Neuronal stem cell (in vitro differentiated cells): ENCODE data around the gene NOTO.

ENCODE experiments used
- DNase-seq: peaks from one replicate; pipeline ENCODE4 v3.0.0-alpha.2; 2013; ENCODE audit warnings: low spot score
- H2AFZ ChIP-seq: one replicate; pipeline ENCODE4 v1.6.1; 2013; ENCODE audit warnings: mild to moderate bottlenecking, low read length, inconsistent platforms
- H2AK5ac ChIP-seq: 2 replicates; pipeline ENCODE4 v1.6.1; 2013; ENCODE audit warnings: low read depth, mild to moderate bottlenecking, inconsistent platforms, low read length, moderate library complexity, mixed read lengths
- H2BK120ac ChIP-seq: 2 replicates; pipeline ENCODE4 v1.6.1; 2013; ENCODE audit warnings: low read depth, mild to moderate bottlenecking, inconsistent platforms, low read length, moderate library complexity, mixed read lengths
- H2BK12ac ChIP-seq: one replicate; pipeline ENCODE4 v1.6.1; 2013; ENCODE audit warnings: low read length, inconsistent platforms
- H2BK15ac ChIP-seq: 2 replicates; pipeline ENCODE4 v1.6.1; 2013; ENCODE audit warnings: mild to moderate bottlenecking, low read length, inconsistent platforms, mixed read lengths
- H2BK5ac ChIP-seq: one replicate; pipeline ENCODE4 v1.6.1; 2013; ENCODE audit warnings: inconsistent platforms, mild to moderate bottlenecking, low read length, moderate library complexity
- H3K14ac ChIP-seq: one replicate; pipeline ENCODE4 v1.6.1; 2013; ENCODE audit warnings: low read length, inconsistent platforms
- H3K18ac ChIP-seq: 2 replicates; pipeline ENCODE4 v1.6.1; 2013; ENCODE audit warnings: low read length, inconsistent platforms
- H3K23ac ChIP-seq: 2 replicates; pipeline ENCODE4 v1.6.1; 2013; ENCODE audit warnings: low read depth, mild to moderate bottlenecking, mixed read lengths, low read length, inconsistent platforms; ENCODE audit not compliant: poor library complexity
- H3K27ac ChIP-seq: replicated peaks from 3 replicates; pipeline ENCODE4 v1.5.1; 2013; ENCODE audit warnings: low read length, inconsistent platforms
- H3K27me3 ChIP-seq, 3 experiments: 2 replicates each; pipeline ENCODE4 v1.6.1; 2013; ENCODE audit warnings: low read length in 3 of 3, mild to moderate bottlenecking in 2 of 3, inconsistent platforms in 1 of 3, low read depth in 1 of 3, mixed read lengths in 1 of 3, moderate library complexity in 1 of 3; ENCODE audit not compliant: control insufficient read depth in 3 of 3, insufficient read depth in 3 of 3
- H3K36me3 ChIP-seq, 2 donors: replicated peaks in 1 of 2; 2 replicates each; pipeline ENCODE4 v1.6.1; 2013; ENCODE audit warnings: low read length in 2 of 2; ENCODE audit not compliant: control insufficient read depth in 2 of 2, insufficient read depth in 2 of 2
- H3K4ac ChIP-seq: 2 replicates; pipeline ENCODE4 v1.6.1; 2013; ENCODE audit warnings: inconsistent platforms, mild to moderate bottlenecking, low read length, moderate library complexity
- H3K4me1 ChIP-seq, 2 donors: 1 replicate in 1 of 2; 2 replicates in 1 of 2; pipeline ENCODE4 v1.6.1; 2013; ENCODE audit warnings: low read length in 2 of 2, low read depth in 1 of 2; ENCODE audit not compliant: control insufficient read depth in 2 of 2, insufficient read depth in 1 of 2
- H3K4me2 ChIP-seq: one replicate; pipeline ENCODE4 v1.6.1; 2013; ENCODE audit warnings: mild to moderate bottlenecking, low read length, inconsistent platforms; ENCODE audit not compliant: insufficient read depth, poor library complexity, severe bottlenecking
- H3K4me3 ChIP-seq, 2 donors: 2 replicates each; pipeline ENCODE4 v1.5.1; 2013; ENCODE audit warnings: low read length in 2 of 2, mild to moderate bottlenecking in 2 of 2, inconsistent platforms in 1 of 2, moderate library complexity in 1 of 2
- H3K79me1 ChIP-seq: one replicate; pipeline ENCODE4 v1.6.1; 2013; ENCODE audit warnings: low read depth, mild to moderate bottlenecking, inconsistent platforms, low read length, moderate library complexity
- H3K9ac ChIP-seq: one replicate; pipeline ENCODE4 v1.6.1; 2013; ENCODE audit warnings: mild to moderate bottlenecking, low read depth, low read length, inconsistent platforms; ENCODE audit not compliant: poor library complexity
- H3K9me3 ChIP-seq, 2 donors: replicated peaks in 1 of 2; 2 replicates each; pipeline versions ENCODE3 to v1.6.1; 2013; ENCODE audit warnings: low read length in 2 of 2, mild to moderate bottlenecking in 2 of 2, inconsistent platforms in 1 of 2, low read depth in 1 of 2, mixed read lengths in 1 of 2, moderate library complexity in 1 of 2; ENCODE audit not compliant: control insufficient read depth in 2 of 2, insufficient read depth in 1 of 2
- H4K8ac ChIP-seq: one replicate; pipeline ENCODE4 v1.6.1; 2013; ENCODE audit warnings: low read depth, mild to moderate bottlenecking, inconsistent platforms, low read length, moderate library complexity
- H4K91ac ChIP-seq: one replicate; pipeline ENCODE4 v1.6.1; 2013; ENCODE audit warnings: low read length, low read depth, mild to moderate bottlenecking, inconsistent platforms; ENCODE audit not compliant: poor library complexity
- WGBS, 2 donors: extraction: QIAGEN DNeasy Blood & Tissue Kit; methylation state at CpG; one replicate each; pipeline ENCODE4 v1.1.7; 2013; ENCODE audit warnings: missing lambda C conversion rate in 2 of 2, mixed read lengths in 1 of 2; ENCODE audit not compliant: insufficient read length in 2 of 2, insufficient replicate concordance in 1 of 2; ENCODE audit errors: extremely low coverage in 2 of 2; 5-methylcytosine and 5-hydroxymethylcytosine counted together

NOTO gene

DNA sequence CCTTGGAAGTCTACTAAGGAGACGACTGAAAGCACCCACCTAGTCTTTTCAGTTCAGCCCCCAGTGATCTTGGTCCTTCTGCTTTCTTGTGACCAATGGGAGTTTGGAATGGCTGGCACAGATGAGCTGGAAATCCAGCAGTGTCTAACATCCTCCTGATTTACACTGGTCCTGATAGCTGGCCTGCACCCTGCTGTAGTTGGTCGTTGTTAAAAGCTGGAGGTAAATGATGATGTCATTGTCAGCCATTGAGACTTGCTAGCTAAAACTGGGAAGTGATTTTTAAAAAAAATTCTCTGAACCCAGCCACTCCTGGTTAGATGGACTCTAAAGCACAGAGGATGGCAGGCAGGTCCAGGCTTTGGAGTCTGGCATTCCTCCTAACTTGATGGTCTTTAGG, 51.0 kb downstream of the NOTO start:
- Histone ChIP-seq H3K4ac (no peak overlapping the region), H3K9ac (no peak overlapping the region), H3K4me2 (no peak overlapping the region), H3K27me3 (no peaks in the 10 kb centered on the region), H2BK12ac (no peak overlapping the region), H4K8ac (no peak overlapping the region), H2BK15ac (no peak overlapping the region), H3K4me3 (no peak overlapping the region), H2AK5ac (no peak overlapping the region), H3K9me3 (no peaks in the 10 kb centered on the region), H3K79me1 (no peaks in the 10 kb centered on the region), H3K18ac (no peak overlapping the region), H3K23ac (no peak overlapping the region), H2BK5ac (no peak overlapping the region), H3K27ac (no peak overlapping the region), H2AFZ (no peak overlapping the region), H3K14ac (no peak overlapping the region), H3K4me1 (peaks cover 0 to 2% of the 10 kb centered on the region in 2 donors), H2BK120ac (no peak overlapping the region), H3K36me3 (peaks cover 44 to 78% of the 10 kb centered on the region in 2 donors), H4K91ac (no peak overlapping the region)
- WGBS, 2 donors: no CpG with 5 or more reads among the region's 2 CpGs
- no peak for DNase-seq

DNA sequence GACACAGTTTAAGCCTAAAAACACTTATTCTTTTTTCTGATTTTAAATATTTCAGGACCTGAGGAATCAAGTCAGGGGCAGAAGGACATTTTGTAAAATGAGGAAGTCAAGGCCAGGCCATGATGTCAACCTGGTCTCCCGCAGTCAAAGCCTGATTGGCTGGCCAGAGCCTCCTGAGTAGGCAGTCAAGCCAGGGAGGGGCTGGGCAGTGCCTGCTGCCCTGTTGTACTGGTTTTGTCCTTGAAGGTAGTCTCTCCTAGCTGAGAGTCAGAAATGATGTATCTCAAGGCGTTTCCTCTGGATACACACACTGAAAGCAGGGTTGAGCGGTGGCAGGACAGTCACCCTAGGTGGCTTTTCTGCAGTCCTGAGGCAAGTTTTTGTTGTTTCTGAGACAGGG, 51.5 kb downstream of the NOTO start:
- no peak for DNase-seq
- no peaks in the 10 kb centered on the region for H3K9me3 ChIP-seq
- no peak overlapping the region for H2AK5ac ChIP-seq
- H3K79me1 ChIP-seq: no peaks in the 10 kb centered on the region
- H2BK15ac ChIP-seq: no peak overlapping the region
- H3K4me3 ChIP-seq: no peak overlapping the region
- no peak overlapping the region for H4K91ac ChIP-seq
- H3K23ac ChIP-seq: no peak overlapping the region
- H3K18ac ChIP-seq: no peak overlapping the region
- peaks cover 0 to 2% of the 10 kb centered on the region in 2 donors for H3K4me1 ChIP-seq
- peaks cover 42 to 77% of the 10 kb centered on the region in 2 donors for H3K36me3 ChIP-seq
- no peak overlapping the region for H2BK5ac ChIP-seq
- no peaks in the 10 kb centered on the region for H3K27me3 ChIP-seq
- no peak overlapping the region for H3K27ac ChIP-seq
- no peak overlapping the region for H2BK120ac ChIP-seq
- H2AFZ ChIP-seq: no peak overlapping the region
- H3K4me2 ChIP-seq: no peak overlapping the region
- H4K8ac ChIP-seq: no peak overlapping the region
- WGBS, 2 donors: no CpG with 5 or more reads among the region's 3 CpGs
- no peak overlapping the region for H3K9ac ChIP-seq
- no peak overlapping the region for H3K14ac ChIP-seq
- no peak overlapping the region for H2BK12ac ChIP-seq
- no peak overlapping the region for H3K4ac ChIP-seq

GRCh38 chr2:73254343-73255006, 52.1 kb downstream of the NOTO start:
- no peak overlapping the region for H2BK5ac ChIP-seq
- H3K4me1 ChIP-seq: peaks cover 0 to 2% of the 10 kb centered on the region in 2 donors
- H2AFZ ChIP-seq: no peak overlapping the region
- H3K4me2 ChIP-seq: no peak overlapping the region
- no peaks in the 10 kb centered on the region for H3K27me3 ChIP-seq
- no peak overlapping the region for H2BK120ac ChIP-seq
- no peak overlapping the region for H3K27ac ChIP-seq
- no peak for DNase-seq
- H3K23ac ChIP-seq: no peak overlapping the region
- H3K18ac ChIP-seq: no peak overlapping the region
- H2BK12ac ChIP-seq: no peak overlapping the region
- no peak overlapping the region for H3K4ac ChIP-seq
- no peak overlapping the region for H3K4me3 ChIP-seq
- H4K8ac ChIP-seq: no peak overlapping the region
- H3K36me3 ChIP-seq: peaks cover 37 to 71% of the 10 kb centered on the region in 2 donors
- no peak overlapping the region for H3K14ac ChIP-seq
- no peak overlapping the region for H2BK15ac ChIP-seq
- H2AK5ac ChIP-seq: no peak overlapping the region
- H3K9ac ChIP-seq: no peak overlapping the region
- no peak overlapping the region for H4K91ac ChIP-seq
- H3K79me1 ChIP-seq: no peaks in the 10 kb centered on the region
- H3K9me3 ChIP-seq: no peaks in the 10 kb centered on the region
- WGBS, 2 donors: no CpG with 5 or more reads among the region's 7 CpGs

DNA sequence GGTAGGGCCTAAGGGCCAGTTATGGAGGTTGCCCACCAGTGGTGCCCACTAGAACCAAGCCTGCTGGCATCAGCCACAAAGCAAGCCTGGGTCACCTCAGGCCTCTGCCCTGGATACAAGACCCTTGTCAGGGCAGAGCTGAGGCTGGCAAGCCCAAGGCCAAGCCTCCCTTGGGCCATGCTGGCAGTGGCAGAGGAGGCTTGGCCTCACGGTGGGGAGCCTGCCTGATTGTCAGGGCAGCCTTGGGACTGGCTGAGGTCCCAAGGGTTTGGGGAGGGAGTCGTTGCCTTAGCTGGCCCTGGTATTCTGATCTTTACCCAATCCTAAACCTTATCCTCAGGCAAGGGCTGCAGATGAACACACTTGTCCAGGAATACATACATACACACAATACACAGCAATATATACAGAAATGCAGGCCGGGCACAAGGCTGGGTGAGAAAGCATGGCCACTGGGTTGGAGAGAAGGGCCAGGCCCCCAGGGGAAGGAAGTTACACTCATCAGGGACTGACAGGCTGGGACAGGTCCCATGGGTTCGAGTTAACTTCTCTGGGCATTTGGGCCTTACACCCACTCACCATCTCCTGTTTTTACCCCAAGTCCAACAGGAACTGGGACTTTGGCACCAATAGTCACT, 52.8 kb downstream of the NOTO start:
- Histone ChIP-seq H3K27me3 (no peaks in the 10 kb centered on the region), H2BK5ac (no peak overlapping the region), H2BK12ac (no peak overlapping the region), H3K4me2 (no peak overlapping the region), H3K9me3 (no peaks in the 10 kb centered on the region), H3K4me3 (no peak overlapping the region), H4K91ac (no peak overlapping the region), H3K14ac (no peak overlapping the region), H3K23ac (no peak overlapping the region), H3K18ac (no peak overlapping the region), H3K27ac (no peak overlapping the region), H2BK15ac (no peak overlapping the region), H3K4ac (no peak overlapping the region), H2AFZ (no peak overlapping the region), H3K79me1 (no peaks in the 10 kb centered on the region), H2AK5ac (no peak overlapping the region), H3K4me1 (peaks cover 0 to 3% of the 10 kb centered on the region in 2 donors), H4K8ac (no peak overlapping the region), H3K36me3 (peaks cover 33 to 65% of the 10 kb centered on the region in 2 donors), H2BK120ac (no peak overlapping the region), H3K9ac (no peak overlapping the region)
- WGBS, 2 donors: no CpG with 5 or more reads among the region's 4 CpGs
- no peak for DNase-seq
